GM18507 (cell line): ENCODE data around the gene PRAC1.

ENCODE experiments used
- DNase-seq: peaks from one replicate; pipeline ENCODE4 v3.0.0; 2011; ENCODE audit warnings: low read depth; ENCODE audit not compliant: insufficient read length; ENCODE audit errors: extremely low spot score
- FAIRE-seq: peaks from 2 replicates; lab custom pipeline; 2011; peaks lifted over from hg19 to GRCh38; lab: Jason Lieb, UNC

Gene PRAC1

GRCh38 chr17:48722201-48722907, at the start of gene PRAC1:
PRAC1 (minus strand) TSS chr17:48722518; CDS start chr17:48722392, 126 bp downstream.
- FAIRE-seq (no peak), DNase-seq (no peak)

GRCh38 chr17:48770954-48771353, 48.6 kb upstream of the PRAC1 start:
- DNase-seq (no peak), FAIRE-seq (no peak)

- DNase-seq (no peak), FAIRE-seq (no peak)
Observed at GRCh38 chr17:48769009-48769675, 46.8 kb upstream of the PRAC1 start.

- no peak for DNase-seq
- no peak for FAIRE-seq
Observed at GRCh38 chr17:48767263-48767774, 45.0 kb upstream of the PRAC1 start.

GRCh38 chr17:48761114-48761513, 38.8 kb upstream of the PRAC1 start:
- FAIRE-seq = no peak
- DNase-seq = no peak

GRCh38 chr17:48760411-48760810, 38.1 kb upstream of the PRAC1 start:
- DNase-seq = no peak

GRCh38 chr17:48759288-48759687, 37.0 kb upstream of the PRAC1 start:
- DNase-seq (no peak), FAIRE-seq (no peak)

More at GRCh38 chr17:48760411-48760810, 38.1 kb upstream of the PRAC1 start:
- FAIRE-seq = no peak

GRCh38 chr17:48757524-48757961, 35.2 kb upstream of the PRAC1 start:
- no peak for FAIRE-seq
- DNase-seq = no peak

GRCh38 chr17:48756830-48757251, 34.5 kb upstream of the PRAC1 start:
- DNase-seq (no peak), FAIRE-seq (no peak)

GRCh38 chr17:48755356-48755755, 33.0 kb upstream of the PRAC1 start:
- DNase-seq = no peak
- FAIRE-seq = no peak

- DNase-seq (no peak), FAIRE-seq (no peak)
Observed at GRCh38 chr17:48754500-48755261, 32.4 kb upstream of the PRAC1 start.

- DNase-seq = no peak
- no peak for FAIRE-seq
Observed at GRCh38 chr17:48753794-48754499, 31.6 kb upstream of the PRAC1 start.

GRCh38 chr17:48752399-48753288, 30.3 kb upstream of the PRAC1 start:
- DNase-seq (no peak), FAIRE-seq (no peak)

- FAIRE-seq (no peak), DNase-seq (no peak)
Observed at GRCh38 chr17:48751733-48752398, 29.5 kb upstream of the PRAC1 start.

GRCh38 chr17:48751172-48751571, 28.9 kb upstream of the PRAC1 start:
- FAIRE-seq (no peak), DNase-seq (no peak)

GRCh38 chr17:48749621-48750553, 27.6 kb upstream of the PRAC1 start:
- DNase-seq (no peak), FAIRE-seq (no peak)
